Panc1 (cell line): ENCODE data around the gene ITGA2. TPM values are rescaled to one million over a fixed set of nuclear protein-coding genes. Genes with fewer than 3 reads are reported as not detected.
A peak's percentile ranks its signal among the peaks of the same experiment; 100 is the strongest.

Experiments
- ATAC-seq: fragments of 200-7000 bp; cut with Tn5 transposase; 2 replicates; pipeline ENCODE4 v1.9.1; 2020; ENCODE audit warnings: mild to moderate bottlenecking, moderate library complexity
- BruUV-seq: library from RNA; stranded (reverse); fragments of 400-500 nt; replicated peaks from 2 replicates; lab custom pipeline; 2021; lab: Mats Ljungman, UMichigan
- CTCF ChIA-PET: fragments of 300-600 bp; sonication (Branson Sonifier 250); formaldehyde crosslinking; loops from one replicate; lab custom pipeline; 2022; ENCODE audit warnings: antibody characterized with exemption; lab: Charles Lee
- POLR2A ChIA-PET: fragments of 300-600 bp; sonication (Branson Sonifier 250); formaldehyde crosslinking; loops from one replicate; lab custom pipeline; 2022; ENCODE audit warnings: antibody characterized with exemption; lab: Charles Lee
- DNase-seq: peaks from one replicate; pipeline ENCODE4 v3.0.0-alpha.2; 2010; ENCODE audit warnings: low read depth, low spot score
- H3K27ac ChIP-seq: 2 replicates; pipeline ENCODE4 v1.5.1; 2011; ENCODE audit warnings: mild to moderate bottlenecking, low read length, inconsistent platforms
- H3K27me3 ChIP-seq: fragments of 200-500 bp; sonication (Bioruptor generic); 2 replicates; pipeline ENCODE4 v1.6.0; 2014; ENCODE audit warnings: low read length, inconsistent platforms; ENCODE audit not compliant: control insufficient read depth, insufficient read depth
- H3K36me3 ChIP-seq: fragments of 200-500 bp; sonication (Bioruptor generic); 2 replicates; pipeline ENCODE4 v1.5.1; 2014; ENCODE audit warnings: inconsistent platforms, mild to moderate bottlenecking, low read length, moderate library complexity; ENCODE audit not compliant: control insufficient read depth, insufficient read depth
- H3K4me1 ChIP-seq: 2 replicates; pipeline ENCODE4 v1.5.1; 2011; ENCODE audit warnings: inconsistent platforms, mild to moderate bottlenecking, low read length, moderate library complexity; ENCODE audit not compliant: control insufficient read depth, insufficient read depth
- H3K4me3 ChIP-seq, 2 experiments: 2 replicates each; pipeline ENCODE4 v1.5.1; 2011 to 2012; ENCODE audit warnings: low read depth in 2 of 2, low read length in 2 of 2, mild to moderate bottlenecking in 2 of 2, inconsistent platforms in 1 of 2, moderate library complexity in 1 of 2
- H3K9me3 ChIP-seq: fragments of 200-500 bp; sonication (Bioruptor generic); 2 replicates; pipeline ENCODE4 v1.5.1; 2014; ENCODE audit warnings: low read depth, mild to moderate bottlenecking, inconsistent platforms, low read length, moderate library complexity; ENCODE audit not compliant: control insufficient read depth, insufficient read depth
- CTCF ChIP-seq: fragments of 450-650 bp; IDR thresholded peaks from 2 replicates; pipeline ENCODE4 v1.5.1; 2017; ENCODE audit warnings: mild to moderate bottlenecking
- POLR2AphosphoS5 ChIP-seq: IDR thresholded peaks from 2 replicates; pipeline ENCODE4 v1.6.1; 2012; ENCODE audit warnings: mild to moderate bottlenecking, low read depth, low read length, moderate library complexity
- REST ChIP-seq, 2 experiments: IDR thresholded peaks; 2 replicates each; pipeline ENCODE4 v1.6.1; 2011 to 2012; ENCODE audit warnings: low read depth in 2 of 2, control low read depth in 1 of 2, low read length in 1 of 2, mild to moderate bottlenecking in 1 of 2, moderate library complexity in 1 of 2; ENCODE audit not compliant: insufficient read depth in 1 of 2
- SIN3A ChIP-seq: IDR thresholded peaks from 2 replicates; pipeline ENCODE4 v1.6.1; 2012; ENCODE audit warnings: low read depth, mild to moderate bottlenecking, low read length, moderate library complexity, borderline replicate concordance; ENCODE audit not compliant: insufficient read depth
- TCF7L2 ChIP-seq: IDR thresholded peaks from 2 replicates; pipeline ENCODE4 v1.6.1; 2011; ENCODE audit warnings: mild to moderate bottlenecking, low read depth, low read length, inconsistent platforms
- in situ Hi-C: cut with HindIII; loops from 2 replicates; pipeline ENCODE4 v1.10.0; 2016; ENCODE audit warnings: low sequenced_read_pairs, low pct_unique_long_range_greater_than_20kb
- intact Hi-C: fragments of 100-400 bp; cut with micrococcal nuclease; formaldehyde crosslinking; loops from one replicate; pipeline ENCODE4 v1.10.0; 2022; ENCODE audit not compliant: unreplicated experiment
- total RNA-seq: library from RNA; stranded (reverse); gene quantifications from one replicate; pipeline ENCODE4 v1.2.1, GENCODE V29; 2021; ENCODE audit not compliant: unreplicated experiment

ITGA2 gene
- total RNA-seq, 1 experiment from 2014 or later: 41.8 TPM

- intact Hi-C loops: no loop called here
- Histone ChIP-seq H3K4me1 (peaks cover 56% of the 10 kb centered on the region), H3K27ac (peak overlapping the region; percentile 46), H3K27me3 (no peaks in the 10 kb centered on the region), H3K36me3 (no peaks in the 10 kb centered on the region; the same call in 1 of the 2 replicates), H3K4me3 (peak overlapping the region in 1 of 2 experiments; percentile 28; a peak in 1 of 4 replicates), H3K9me3 (no peaks in the 10 kb centered on the region)
- no TSS peak for BruUV-seq
- no peak for DNase-seq
- ATAC-seq: no peak
- CTCF ChIA-PET: no interaction called here
- in situ Hi-C loops: no loop called here
- no peak for TF ChIP-seq SIN3A
- no peak for TF ChIP-seq POLR2AphosphoS5
- no peak for TF ChIP-seq TCF7L2
- TF ChIP-seq REST (IDR thresholded peaks at IDR 0.05; ENCODE audit: insufficient read depth in 1 of 2, low read depth in 2 of 2, low read length in 1 of 2): no peak
- no peak for TF ChIP-seq CTCF
- POLR2A ChIA-PET: no interaction called here
These were observed 18.0 kb downstream of the ITGA2 start for GRCh38 chr5:53006911-53007890.

- H3K36me3 ChIP-seq: no peaks in the 10 kb centered on the region; the same call in 1 of the 2 replicates
- no peak overlapping the region for H3K4me3 ChIP-seq
- peaks cover 56% of the 10 kb centered on the region for H3K4me1 ChIP-seq
- intact Hi-C loops: no loop called here
- H3K9me3 ChIP-seq: no peaks in the 10 kb centered on the region
- BruUV-seq: no TSS peak
- ATAC-seq (peak; percentile 54), DNase-seq (no peak)
- ChIA-PET CTCF (no interaction called here), POLR2A (no interaction called here)
- H3K27ac ChIP-seq: peak overlapping the region; percentile 46
- in situ Hi-C loops: no loop called here
- no peaks in the 10 kb centered on the region for H3K27me3 ChIP-seq
- TF ChIP-seq POLR2AphosphoS5 (no peak), REST (IDR thresholded peaks at IDR 0.05; ENCODE audit: insufficient read depth in 1 of 2, low read depth in 2 of 2, low read length in 1 of 2) (no peak), CTCF (no peak), TCF7L2 (no peak), SIN3A (no peak)
These were observed 19.6 kb downstream of the ITGA2 start for GRCh38 chr5:53008751-53009150.
